HG03159 (cell line): Measurements from ENCODE around the gene CCL4L2.
"Not testable (repeated sequence)": the region's sequence is repeated elsewhere in the genome, so short reads cannot be mapped to it uniquely, and the experiment has no call there.

ENCODE experiments used
- ATAC-seq: cut with Tn5 transposase; IDR thresholded peaks from one replicate; pipeline ENCODE4 v1.9.1; 2021; ENCODE audit warnings: mild to moderate bottlenecking, moderate library complexity; ENCODE audit not compliant: unreplicated experiment

The CCL4L2 gene

DNA sequence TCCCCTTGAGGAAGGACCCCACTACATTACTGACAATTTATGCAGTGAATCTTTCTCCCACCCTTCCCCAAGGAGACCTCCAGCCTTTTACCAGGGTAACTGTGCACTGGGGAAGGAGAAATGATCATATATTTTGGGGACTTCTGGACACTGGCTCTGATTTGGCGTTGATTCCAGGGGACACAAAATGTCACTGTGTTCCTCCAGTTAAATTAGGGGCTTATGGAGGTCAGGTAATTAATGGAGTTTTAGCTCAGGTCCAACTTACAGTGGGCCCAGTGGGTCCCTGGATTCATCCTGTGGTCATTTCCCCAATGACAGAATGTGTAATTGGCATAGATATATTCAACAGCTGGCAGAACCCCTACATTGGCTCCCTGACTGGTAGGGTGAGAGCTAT is 8.7 kb downstream of the CCL4L2 start:
- ATAC-seq, result not testable (repeated sequence)

DNA sequence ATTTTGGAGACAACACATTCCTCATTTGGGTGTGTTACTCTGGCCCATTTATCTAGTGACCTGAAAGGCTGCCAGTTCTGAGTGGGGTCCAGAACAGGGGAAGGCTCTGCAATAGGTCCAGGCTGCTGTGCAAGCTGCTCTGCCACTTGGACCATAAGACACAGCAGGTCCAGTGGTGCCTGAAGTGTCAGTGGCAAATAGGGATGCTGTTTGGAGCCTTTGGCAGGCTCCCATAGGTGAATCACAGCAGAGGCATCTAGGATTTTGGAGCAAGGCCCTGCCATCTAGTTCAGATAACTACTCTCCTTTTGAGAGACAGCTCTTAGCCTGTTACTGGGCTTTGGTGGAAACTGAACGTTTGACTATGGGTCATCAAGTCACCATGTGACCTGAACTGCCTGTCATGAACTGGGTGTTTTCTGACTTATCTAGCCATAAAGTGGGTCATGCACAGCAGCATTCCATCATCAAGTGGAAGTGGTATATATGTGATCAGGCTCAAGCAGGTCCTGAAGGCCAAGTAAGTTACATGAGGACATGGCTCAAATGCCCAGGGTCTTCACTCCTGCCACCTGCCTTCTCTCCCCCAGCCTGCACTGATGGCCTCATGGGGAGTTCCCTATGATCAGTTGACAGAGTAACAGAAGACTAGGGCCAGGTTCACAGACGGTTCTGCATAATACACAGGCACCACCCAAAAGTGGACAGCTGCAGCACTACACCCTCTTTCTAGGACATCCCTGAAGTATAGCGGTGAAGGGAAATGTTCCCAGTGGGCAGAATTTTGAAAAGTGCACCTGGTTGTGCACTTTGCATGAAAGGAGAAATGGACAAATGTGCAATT is 10.1 kb downstream of the CCL4L2 start:
- ATAC-seq, result not testable (repeated sequence)

DNA sequence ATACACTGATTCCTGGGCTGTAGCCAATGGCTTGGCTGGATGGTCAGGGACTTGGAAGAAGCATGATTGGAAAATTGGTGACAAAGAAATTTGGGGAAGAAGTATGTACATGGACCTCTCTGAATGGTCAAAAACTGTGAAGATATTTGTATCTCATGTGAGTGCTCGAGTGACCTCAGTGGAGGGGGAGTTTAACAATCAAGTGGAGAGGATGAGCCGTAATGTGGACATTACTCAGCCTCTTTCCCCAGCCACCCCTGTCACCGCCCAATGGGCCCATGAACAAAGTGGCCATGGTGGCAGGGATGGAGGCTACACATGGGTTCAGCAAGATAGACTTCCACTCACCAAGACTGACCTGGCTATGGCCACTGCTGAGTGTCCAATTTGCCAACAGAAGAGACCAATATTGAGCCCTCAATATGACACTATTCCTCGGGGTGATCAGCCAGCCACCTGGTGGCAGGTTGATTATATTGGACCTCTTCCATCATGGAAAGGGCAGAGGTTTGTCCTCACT is 10.8 kb downstream of the CCL4L2 start:
- ATAC-seq, result not testable (repeated sequence)

DNA sequence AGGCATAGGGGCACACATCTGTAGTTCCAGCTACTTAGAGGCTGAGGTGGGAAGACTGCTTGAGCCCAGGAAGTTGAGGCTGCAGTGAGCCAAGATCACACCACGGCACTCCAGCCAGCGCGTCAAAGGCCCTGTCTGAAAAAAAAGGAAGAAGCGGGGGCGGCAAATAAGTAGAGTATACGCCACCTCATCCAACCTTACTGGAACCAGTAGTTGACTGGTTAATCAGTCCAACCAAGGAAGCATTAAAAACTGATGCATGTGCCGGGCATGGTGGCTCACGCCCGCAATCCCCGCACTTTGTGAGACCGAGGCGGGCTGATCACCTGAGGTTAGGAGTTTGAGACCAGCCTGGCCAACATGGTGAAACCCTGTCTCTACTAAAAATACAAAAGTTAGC is 12.1 kb downstream of the CCL4L2 start:
- not testable (repeated sequence) for ATAC-seq

DNA sequence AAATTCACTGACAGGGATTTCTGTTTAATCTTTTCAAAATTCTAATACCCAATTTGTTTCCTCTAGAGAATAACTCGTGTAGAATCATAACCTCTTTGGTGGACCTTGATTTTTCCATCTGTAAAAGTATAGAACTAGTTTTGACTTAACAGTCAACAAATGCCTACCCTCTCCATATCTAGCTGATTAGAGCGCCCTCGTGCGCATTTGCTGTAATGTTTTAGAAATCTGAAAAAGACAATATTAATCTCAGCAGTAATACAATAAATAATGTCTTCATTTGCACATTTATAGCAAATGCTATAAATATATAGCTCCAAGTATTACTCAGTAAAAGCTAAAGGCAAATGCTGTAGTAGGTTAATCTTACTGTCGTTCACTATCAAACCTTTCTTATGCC is 18.8 kb downstream of the CCL4L2 start:
- ATAC-seq, result not testable (repeated sequence)

DNA sequence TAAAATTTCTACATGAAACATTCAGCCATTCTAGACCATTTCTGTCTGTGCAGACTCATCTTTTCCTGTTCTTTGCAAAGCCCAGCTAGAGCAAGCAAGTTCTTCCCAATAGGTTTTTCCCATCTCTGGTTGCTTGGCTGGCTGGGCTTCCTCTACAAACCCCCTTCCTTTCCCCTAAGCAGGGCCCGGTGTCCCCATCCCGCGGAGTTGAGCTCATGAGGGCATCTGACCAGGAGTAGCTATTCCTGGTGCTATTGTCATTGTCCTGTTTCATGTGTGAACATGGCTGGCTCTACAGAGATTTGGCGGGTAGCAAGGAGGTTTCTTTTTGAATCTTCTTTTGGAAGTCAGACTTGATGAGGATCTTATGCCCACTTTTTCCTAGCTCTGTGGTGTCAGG is 31.2 kb downstream of the CCL4L2 start:
- ATAC-seq, result not testable (repeated sequence)
